Right renal cortex interstitium (tissue), 3 donors: Measurements from ENCODE around the gene SERPINA12. TPM values are rescaled to one million over a fixed set of nuclear protein-coding genes. Genes with fewer than 3 reads are reported as not detected.
A peak's percentile ranks its signal among the peaks of the same experiment; 100 is the strongest.
"Not testable (repeated sequence)": the region's sequence is repeated elsewhere in the genome, so short reads cannot be mapped to it uniquely, and the experiment has no call there.

Experiments
- DNase-seq, 3 donors: peaks; one replicate each; pipeline ENCODE4 v3.0.0-alpha.2; 2013; ENCODE audit warnings: low read depth in 3 of 3, low spot score in 2 of 3
- polyA plus RNA-seq, 3 donors: library from polyadenylated mRNA; unstranded; fragments of 120-200 nt; gene quantifications; one replicate each; pipeline ENCODE4 v1.2.1, GENCODE V29; 2013; ENCODE audit not compliant: insufficient read length in 3 of 3

Gene SERPINA12
- polyA plus RNA-seq, 3 donors = 0.23 to 0.39 (median 0.29) TPM

- no peak for DNase-seq
Observed at GRCh38 chr14:94494085-94494484, 15.2 kb downstream of the SERPINA12 start.

- DNase-seq = no peak
Observed at GRCh38 chr14:94491511-94491910, 17.8 kb downstream of the SERPINA12 start.

DNA sequence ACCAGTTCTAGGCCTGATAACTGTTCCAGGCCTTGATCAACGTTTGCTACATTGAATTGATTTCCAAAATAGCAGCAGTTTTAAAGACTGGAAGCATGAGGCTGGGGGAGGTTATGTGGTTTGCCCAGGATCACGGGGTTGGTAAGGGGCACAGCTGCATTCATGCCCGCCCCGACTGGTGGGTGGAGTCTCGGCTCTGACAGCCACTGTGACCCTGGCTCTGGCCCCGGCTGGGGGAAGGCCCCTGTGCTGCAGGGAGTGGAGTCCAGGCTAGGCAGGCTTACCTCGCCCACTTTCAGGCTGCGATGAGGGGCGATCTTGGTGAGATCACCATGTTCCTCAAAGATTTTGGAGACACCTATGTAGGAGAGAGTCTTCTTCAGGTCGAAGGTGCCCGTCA is 19.9 kb downstream of the SERPINA12 start:
- no peak for DNase-seq

GRCh38 chr14:94486883-94487282 is 22.4 kb downstream of the SERPINA12 start:
- DNase-seq = no peak

GRCh38 chr14:94485944-94486841 is 23.1 kb downstream of the SERPINA12 start:
- peak; percentile 27 to 41 (median 33) for DNase-seq

GRCh38 chr14:94484481-94484880 is 24.8 kb downstream of the SERPINA12 start:
- no peak for DNase-seq

- no peak for DNase-seq
Observed at GRCh38 chr14:94483729-94484275, 25.5 kb downstream of the SERPINA12 start.

GRCh38 chr14:94483071-94483451 is 26.2 kb downstream of the SERPINA12 start:
- DNase-seq = no peak

- not testable (repeated sequence) for DNase-seq
Observed at GRCh38 chr14:94482132-94483070, 26.9 kb downstream of the SERPINA12 start.

DNA sequence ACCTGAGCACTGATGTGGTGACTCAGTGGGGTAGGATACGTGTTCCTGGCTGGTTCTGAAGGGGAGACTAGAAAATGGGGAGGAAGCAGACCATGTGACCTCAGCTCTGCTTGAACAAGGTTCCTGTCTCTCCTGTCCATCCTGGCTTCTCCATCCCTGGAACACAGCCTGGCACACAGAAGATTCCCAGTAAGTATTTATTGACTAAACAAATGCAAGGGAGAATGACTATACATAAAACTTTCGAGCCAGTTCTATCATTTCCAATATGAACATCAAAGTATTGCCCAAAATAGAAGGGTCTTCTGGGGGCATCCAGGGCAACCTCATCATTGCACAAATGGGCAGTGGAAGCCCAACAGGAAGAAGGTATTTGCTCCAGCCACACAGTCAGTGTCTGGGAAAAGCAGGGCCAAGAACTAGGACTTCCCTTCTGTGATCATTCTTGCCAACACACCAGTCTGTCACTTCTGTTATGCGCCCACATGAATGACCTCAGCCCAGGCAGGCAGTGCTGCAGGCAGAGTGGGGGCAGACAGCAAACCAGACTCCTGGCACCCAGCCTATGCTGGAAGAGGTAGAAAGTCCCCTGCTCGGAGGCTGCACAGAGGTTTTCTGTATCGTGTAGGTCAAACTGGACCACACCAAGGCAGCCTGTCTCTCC is 27.7 kb downstream of the SERPINA12 start:
- DNase-seq = no peak

GRCh38 chr14:94480809-94481208 is 28.5 kb downstream of the SERPINA12 start:
- DNase-seq = peak in 1 of 3 donors; percentile 19

GRCh38 chr14:94478420-94478819 is 30.8 kb downstream of the SERPINA12 start:
- no peak for DNase-seq

GRCh38 chr14:94476023-94476422 is 33.2 kb downstream of the SERPINA12 start, which contains the start of gene SERPINA9:
Gene SERPINA9, minus strand, starts transcription at chr14:94476197. Its CDS starts 6,357 bp downstream, at chr14:94469840.
- DNase-seq = no peak

GRCh38 chr14:94474581-94475031 is 34.7 kb downstream of the SERPINA12 start:
- DNase-seq = no peak

GRCh38 chr14:94473666-94474410 is 35.4 kb downstream of the SERPINA12 start:
- DNase-seq = no peak

GRCh38 chr14:94472842-94473241 is 36.4 kb downstream of the SERPINA12 start:
- DNase-seq = no peak

DNA sequence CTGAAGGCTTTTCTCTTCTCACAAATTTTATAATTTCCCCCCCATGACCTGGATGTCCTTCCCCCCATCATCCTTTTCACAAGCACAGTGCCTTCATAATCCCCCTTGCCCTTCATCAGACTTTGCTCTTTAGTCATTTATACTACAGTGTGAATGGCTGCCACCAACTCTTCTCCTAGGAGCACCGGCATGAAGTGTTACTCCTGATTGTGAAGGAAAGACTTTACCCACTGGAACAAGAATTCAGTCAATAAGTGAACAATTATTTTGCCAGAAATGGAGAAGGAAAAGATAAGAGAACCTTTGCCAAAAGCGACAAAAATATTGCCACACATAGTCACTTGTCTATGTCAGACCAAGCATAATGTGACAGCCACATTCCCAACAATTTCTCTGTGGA is 38.2 kb downstream of the SERPINA12 start:
- DNase-seq = no peak

DNA sequence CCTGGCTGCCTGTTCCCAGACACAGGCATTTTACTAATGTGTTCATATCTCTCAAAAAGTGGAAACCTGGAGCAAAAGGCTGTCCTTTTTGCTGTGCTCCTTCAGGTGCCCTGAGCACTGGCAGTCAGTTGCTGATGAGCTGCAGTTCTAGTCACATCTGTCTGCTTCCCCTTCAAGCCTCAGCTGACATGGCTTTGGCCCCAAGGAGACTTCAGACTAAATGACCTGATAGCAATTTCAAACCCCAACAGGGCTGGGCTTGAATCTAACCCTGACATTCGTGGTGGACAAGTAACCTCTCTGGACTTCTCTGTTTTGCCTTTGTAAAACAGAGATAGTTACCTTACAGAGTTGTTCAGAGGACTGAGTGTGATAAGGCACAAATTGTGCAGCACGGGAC is 39.0 kb downstream of the SERPINA12 start:
- DNase-seq = no peak

- no peak for DNase-seq
Observed at GRCh38 chr14:94469261-94469660, 40.0 kb downstream of the SERPINA12 start.
